ENCODE results near the gene ZNF146. TPM values are rescaled to one million over a fixed set of nuclear protein-coding genes. Genes with fewer than 3 reads are reported as not detected.

Gene ZNF146
- total and polyA plus RNA-seq, 2 of the 8 experiments (the other 6 are each of a cell fraction or from before 2014, with no cell fraction given): 27.0 to 161 TPM

GRCh38 chr19:36254848-36255247 is 39.9 kb downstream of the ZNF146 start:
- no peak overlapping the region for H3K27ac ChIP-seq (ENCODE audit: low read depth, low read length)
- H2AFZ ChIP-seq (ENCODE audit: low read length): no peak overlapping the region
- CTCF ChIA-PET (ENCODE audit: partially characterized antibody): no interaction called here
- H4K20me1 ChIP-seq (replicated peaks in 1 of 2; ENCODE audit: control insufficient read depth in 1 of 2, insufficient read depth in 2 of 2, low read length in 2 of 2): no peaks in the 10 kb centered on the region
- no peak overlapping the region for H3K9ac ChIP-seq (replicated peaks in 1 of 4; ENCODE audit: extremely low read depth in 1 of 4, low read depth in 3 of 4, low read length in 3 of 4)
- no peak overlapping the region for H4K5ac ChIP-seq (ENCODE audit: insufficient read length, low read depth, low read length)
- no peaks in the 10 kb centered on the region; a peak in 1 of 7 replicates for H3K4me1 ChIP-seq (replicated peaks in 1 of 4; ENCODE audit: control insufficient read depth in 3 of 4, insufficient read depth in 4 of 4, low read length in 3 of 4)
- 89% methylated on average over 11 of the region's 11 CpGs; no CpG with 5 or more reads in 1 of the 2 experiments for WGBS, 2 experiments (ENCODE audit: extremely low coverage in 1 of 2, insufficient coverage in 1 of 2, insufficient read length in 1 of 2, insufficient replicate concordance in 2 of 2, low coverage in 1 of 2, low lambda C conversion rate in 2 of 2, missing lambda C conversion rate in 1 of 2)
- H3K14ac ChIP-seq (ENCODE audit: insufficient read length): no peak overlapping the region
- H3K23ac ChIP-seq (ENCODE audit: insufficient read length): no peak overlapping the region
- no peak overlapping the region for H2BK5ac ChIP-seq (ENCODE audit: low read depth, low read length)
- DNase-seq (ENCODE audit: low read depth in 1 of 2, low spot score in 2 of 2) (no peak), FAIRE-seq (no peak)
- no peaks in the 10 kb centered on the region for H3K79me2 ChIP-seq (ENCODE audit: control insufficient read depth in 1 of 2, insufficient read depth in 2 of 2, low read length in 2 of 2)
- no peak overlapping the region for H2BK15ac ChIP-seq (ENCODE audit: low read length)
- no peak overlapping the region for H4K91ac ChIP-seq (replicated peaks; ENCODE audit: insufficient read length, low read length)
- H3K18ac ChIP-seq (ENCODE audit: extremely low read depth, low read length): no peak overlapping the region
- no peak overlapping the region for H2BK20ac ChIP-seq (ENCODE audit: low read length)
- H3K36me3 ChIP-seq (ENCODE audit: control insufficient read depth in 2 of 4, insufficient read depth in 4 of 4, low read length in 3 of 4): peaks cover 0 to 2% (median 0%) of the 10 kb centered on the region in 4 experiments; a peak in 1 of 8 replicates
- no peak overlapping the region for H2BK120ac ChIP-seq (replicated peaks; ENCODE audit: low read depth, low read length)
- no peak overlapping the region for H4K8ac ChIP-seq (ENCODE audit: extremely low read depth, insufficient read depth, low read length)
- H3K4me3 ChIP-seq (ENCODE audit: extremely low read depth in 1 of 4, insufficient read depth in 2 of 4, low read depth in 3 of 4, low read length in 4 of 4): no peak overlapping the region
- no peak overlapping the region for H2AK5ac ChIP-seq (ENCODE audit: low read depth, low read length)
- H3K23me2 ChIP-seq (ENCODE audit: low read depth, low read length): no peaks in the 10 kb centered on the region
- H3K4me2 ChIP-seq (ENCODE audit: insufficient read depth in 1 of 2, low read depth in 2 of 2, low read length in 2 of 2): no peak overlapping the region
- H3K9me3 ChIP-seq (ENCODE audit: insufficient read depth in 2 of 2, low read depth in 1 of 2, low read length in 1 of 2): peaks cover 6 to 49% of the 10 kb centered on the region in 2 experiments
- no peaks in the 10 kb centered on the region for H3K27me3 ChIP-seq (replicated peaks in 1 of 4; ENCODE audit: control insufficient read depth in 3 of 4, extremely low read depth in 1 of 4, insufficient read depth in 3 of 4, low read length in 3 of 4)
- POLR2A ChIA-PET (ENCODE audit: partially characterized antibody): no interaction called here
- H2BK12ac ChIP-seq (ENCODE audit: low read depth, low read length): no peak overlapping the region
- TF ChIP-seq GTF2F1 (IDR thresholded peaks at IDR 0.05; ENCODE audit: borderline replicate concordance, low read depth, low read length) (no peak), FOSL1 (IDR thresholded peaks at IDR 0.05; ENCODE audit: insufficient read depth, low read depth, low read length) (no peak), BCL11A (IDR thresholded peaks at IDR 0.05; ENCODE audit: low read depth in 2 of 2, low read length in 2 of 2) (no peak), NRF1 (IDR thresholded peaks at IDR 0.05; ENCODE audit: low read depth, low read length) (no peak), CEBPB (IDR thresholded peaks at IDR 0.05; ENCODE audit: low read depth, low read length) (no peak), BACH1 (IDR thresholded peaks at IDR 0.05; ENCODE audit: low read length) (no peak), SUZ12 (IDR thresholded peaks at IDR 0.05; ENCODE audit: low read length) (no peak), MAFK (IDR thresholded peaks at IDR 0.05; ENCODE audit: low read depth, low read length) (no peak), CREB1 (IDR thresholded peaks at IDR 0.05) (no peak), USF2 (IDR thresholded peaks at IDR 0.05; ENCODE audit: low read length) (no peak), POLR2A (IDR thresholded peaks at IDR 0.05; ENCODE audit: control extremely low read depth in 1 of 2, low read depth in 2 of 2, low read length in 2 of 2) (no peak), GABPA (IDR thresholded peaks at IDR 0.05; ENCODE audit: borderline replicate concordance, insufficient read depth, low read length) (no peak)
- H3K56ac ChIP-seq (replicated peaks; ENCODE audit: insufficient read length, low read depth, low read length): no peak overlapping the region
- H3K4ac ChIP-seq (replicated peaks; ENCODE audit: insufficient read length, low read depth, low read length): no peak overlapping the region
- no peaks in the 10 kb centered on the region for H3K79me1 ChIP-seq (ENCODE audit: low read depth, low read length)
